DMS53 treated with DMSO at 0.1 percent for 48 hours (cell line): ENCODE data around the gene ARHGAP21.
"Not testable (repeated sequence)": the region's sequence is repeated elsewhere in the genome, so short reads cannot be mapped to it uniquely, and the experiment has no call there.

Experiments used
- DNase-seq: peaks from one replicate; lab custom pipeline; 2025; ENCODE audit not compliant: unreplicated experiment; lab: John Stamatoyannopoulos, UW

Gene ARHGAP21

GRCh38 chr10:24642921-24643678 lies 80.6 kb downstream of the ARHGAP21 start:
- peak; percentile 96 for DNase-seq

GRCh38 chr10:24639124-24639523 lies 84.6 kb downstream of the ARHGAP21 start:
- no peak for DNase-seq

GRCh38 chr10:24625778-24626177 lies 97.9 kb downstream of the ARHGAP21 start:
- no peak for DNase-seq

- DNase-seq = no peak
These were observed 100.3 kb downstream of the ARHGAP21 start for GRCh38 chr10:24623383-24623782.

- DNase-seq = no peak
These were observed 100.8 kb downstream of the ARHGAP21 start for GRCh38 chr10:24622781-24623301.

GRCh38 chr10:24621035-24621795 lies 102.5 kb downstream of the ARHGAP21 start:
- DNase-seq = peak; percentile 49

GRCh38 chr10:24619994-24620310 lies 103.7 kb downstream of the ARHGAP21 start:
- not testable (repeated sequence) for DNase-seq

GRCh38 chr10:24619291-24619993 lies 104.2 kb downstream of the ARHGAP21 start:
- DNase-seq = not testable (repeated sequence)

- no peak for DNase-seq
These were observed 105.3 kb downstream of the ARHGAP21 start for GRCh38 chr10:24618401-24618800.

GRCh38 chr10:24617771-24618396 lies 105.8 kb downstream of the ARHGAP21 start:
- peak; percentile 65 for DNase-seq

- no peak for DNase-seq
These were observed 107.2 kb downstream of the ARHGAP21 start for GRCh38 chr10:24616536-24616935.

GRCh38 chr10:24606021-24606420 lies 117.7 kb downstream of the ARHGAP21 start:
- no peak for DNase-seq

- DNase-seq = no peak
These were observed 118.5 kb downstream of the ARHGAP21 start for GRCh38 chr10:24605141-24605540.

- no peak for DNase-seq
These were observed 120.4 kb downstream of the ARHGAP21 start for GRCh38 chr10:24603333-24603732.

GRCh38 chr10:24597961-24598360 lies 125.7 kb downstream of the ARHGAP21 start:
- no peak for DNase-seq

- DNase-seq = no peak
These were observed 126.3 kb downstream of the ARHGAP21 start for GRCh38 chr10:24597426-24597825.

- DNase-seq = no peak
These were observed 127.3 kb downstream of the ARHGAP21 start for GRCh38 chr10:24596217-24596930.

- DNase-seq = no peak
These were observed 132.8 kb downstream of the ARHGAP21 start for GRCh38 chr10:24590697-24591457.

GRCh38 chr10:24589265-24589664 lies 134.4 kb downstream of the ARHGAP21 start:
- no peak for DNase-seq

GRCh38 chr10:24579906-24580305 lies 143.8 kb downstream of the ARHGAP21 start:
- DNase-seq = no peak
